ENCODE measurements around the gene NDUFS8. TPM values are rescaled to one million over a fixed set of nuclear protein-coding genes. Genes with fewer than 3 reads are reported as not detected.

NDUFS8 gene
- total and polyA plus RNA-seq, 12 donors = 330 to 774 (median 430) TPM

GRCh38 chr11:67996622-67997474 lies 33.6 kb upstream of the NDUFS8 start:
- Histone ChIP-seq H3K36me3 (peaks cover 0 to 8% (median 0%) of the 10 kb centered on the region in 9 donors), H3K27ac (no peak overlapping the region), H3K4me3 (no peak overlapping the region), H3K4me1 (peaks cover 0 to under 1% (median 0%) of the 10 kb centered on the region in 9 donors), H3K27me3 (peaks cover 0 to 8% (median 3%) of the 10 kb centered on the region in 7 donors), H3K9me3 (no peaks in the 10 kb centered on the region)
- 63% methylated on average over 40 to 41 of the region's 41 CpGs for WGBS, 2 donors
- ATAC-seq = peak; percentile 60 to 84 (median 70)
- TF ChIP-seq CTCF (IDR thresholded peaks at IDR 0.05) = no peak
- DNase-seq = peak in 1 of 2 donors; percentile 67
- intact Hi-C loops (cut with DNase I) = no loop called here

GRCh38 chr11:67997475-67997921 lies 33.0 kb upstream of the NDUFS8 start:
- DNase-seq (no peak), ATAC-seq (peak in 3 of 8 donors; percentile 12 to 25 (median 22))
- no peaks in the 10 kb centered on the region for H3K9me3 ChIP-seq
- intact Hi-C loops (cut with DNase I) = no loop called here
- H3K4me3 ChIP-seq = no peak overlapping the region
- H3K4me1 ChIP-seq = peaks cover 0 to 4% (median 0%) of the 10 kb centered on the region in 9 donors
- H3K27me3 ChIP-seq = peaks cover 0 to 8% (median 3%) of the 10 kb centered on the region in 7 donors
- H3K27ac ChIP-seq = no peak overlapping the region
- 96% methylated on average over 29 of the region's 29 CpGs for WGBS, 2 donors
- no peak for TF ChIP-seq CTCF (IDR thresholded peaks at IDR 0.05)
- peaks cover 0 to 8% (median 0%) of the 10 kb centered on the region in 9 donors for H3K36me3 ChIP-seq

GRCh38 chr11:67998150-67999045 lies 32.1 kb upstream of the NDUFS8 start:
- Histone ChIP-seq H3K27ac (no peak overlapping the region), H3K36me3 (peaks cover 0 to 8% (median 0%) of the 10 kb centered on the region in 9 donors), H3K9me3 (no peaks in the 10 kb centered on the region), H3K4me1 (peaks cover 0 to 13% (median 5%) of the 10 kb centered on the region in 9 donors), H3K27me3 (peaks cover 0 to under 1% (median 0%) of the 10 kb centered on the region in 7 donors), H3K4me3 (no peak overlapping the region)
- DNase-seq = no peak
- no peak for TF ChIP-seq CTCF (IDR thresholded peaks at IDR 0.05)
- no peak for ATAC-seq
- 94 to 96% methylated on average over 9 of the region's 9 CpGs for WGBS, 2 donors
- intact Hi-C loops (cut with DNase I) = no loop called here

GRCh38 chr11:67999201-67999629 lies 31.3 kb upstream of the NDUFS8 start:
- no peak overlapping the region for H3K4me3 ChIP-seq
- H3K4me1 ChIP-seq = peaks cover 0 to 16% (median 8%) of the 10 kb centered on the region in 9 donors
- intact Hi-C loops (cut with DNase I) = no loop called here
- H3K27me3 ChIP-seq = no peaks in the 10 kb centered on the region
- ATAC-seq (no peak), DNase-seq (no peak)
- H3K9me3 ChIP-seq = no peaks in the 10 kb centered on the region
- TF ChIP-seq CTCF (IDR thresholded peaks at IDR 0.05) = no peak
- peaks cover 0 to 8% (median 0%) of the 10 kb centered on the region in 9 donors for H3K36me3 ChIP-seq
- 98% methylated on average over 13 of the region's 13 CpGs for WGBS, 2 donors
- no peak overlapping the region for H3K27ac ChIP-seq

Measured in heart right ventricle (tissue), 16 donors.